Activated CD8-positive, alpha-beta T cell treated with anti-CD3 and anti-CD28 coated beads for 36 hours (primary cell): Measurements from ENCODE around the gene CPA4. TPM values are rescaled to one million over a fixed set of nuclear protein-coding genes. Genes with fewer than 3 reads are reported as not detected.
"Not testable (repeated sequence)": the region's sequence is repeated elsewhere in the genome, so short reads cannot be mapped to it uniquely, and the experiment has no call there.

Source experiments
- ATAC-seq: fragments of 200-7000 bp; cut with Tn5 transposase; one replicate; pipeline ENCODE4 v1.10.0; 2021; ENCODE audit warnings: mild to moderate bottlenecking, moderate library complexity
- CTCF ChIA-PET: fragments of 350-600 bp; sonication (Branson Sonifier 250); formaldehyde crosslinking; loops from one replicate; lab custom pipeline; 2021; ENCODE audit warnings: antibody characterized with exemption; lab: Charles Lee
- POLR2A ChIA-PET: fragments of 350-600 bp; sonication (Branson Sonifier 250); formaldehyde crosslinking; loops from one replicate; lab custom pipeline; 2021; ENCODE audit warnings: antibody characterized with exemption; lab: Charles Lee
- DNase-seq: peaks from one replicate; pipeline ENCODE4 v3.0.0-alpha.2; 2020
- H3K27ac Mint-ChIP-seq: one replicate; pipeline ENCODE4 v1.8.0; 2021; ENCODE audit warnings: mild to moderate bottlenecking, mixed read lengths
- H3K27me3 Mint-ChIP-seq: one replicate; pipeline ENCODE4 v1.8.0; 2021; ENCODE audit warnings: mixed read lengths
- H3K36me3 Mint-ChIP-seq: one replicate; pipeline ENCODE4 v1.8.0; 2021; ENCODE audit warnings: low read depth, mixed read lengths
- H3K4me1 Mint-ChIP-seq: one replicate; pipeline ENCODE4 v1.8.0; 2021; ENCODE audit warnings: low read depth, mixed read lengths
- H3K4me3 Mint-ChIP-seq: one replicate; pipeline ENCODE4 v1.8.0; 2021; ENCODE audit warnings: mild to moderate bottlenecking, moderate library complexity, mixed read lengths
- H3K9me3 Mint-ChIP-seq: one replicate; pipeline ENCODE4 v1.8.0; 2021; ENCODE audit warnings: mixed read lengths
- CTCF ChIP-seq: fragments of 200-600 bp; IDR thresholded peaks from one replicate; pipeline ENCODE4 v1.8.0; 2022; ENCODE audit warnings: antibody characterized with exemption, mild to moderate bottlenecking
- intact Hi-C: fragments of 100-400 bp; cut with micrococcal nuclease; formaldehyde crosslinking; loops from one replicate; pipeline ENCODE4 v1.10.0; 2022
- total RNA-seq, 2 experiments: library from RNA; stranded (reverse); gene quantifications; one replicate each; pipeline ENCODE4 v1.2.3, GENCODE V29; 2021

The CPA4 gene
- not detected for total RNA-seq

GRCh38 chr7:130292682-130293257 is at the start of gene CPA4:
TSS of gene CPA4 (plus strand) at chr7:130293161. CDS start at chr7:130293181, 20 bp downstream.
- POLR2A ChIA-PET = no interaction called here
- H3K9me3 Mint-ChIP-seq = no peaks in the 10 kb centered on the region
- ATAC-seq = no peak

GRCh38 chr7:130243486-130243885 is 49.5 kb upstream of the CPA4 start:
- intact Hi-C loops = loop anchor here (10.0 kb wide), 2 partner anchors 241 to 511 kb away; no protein-coding TSS in a partner anchor
- H3K36me3 Mint-ChIP-seq, ATAC-seq, H3K27ac Mint-ChIP-seq, H3K9me3 Mint-ChIP-seq, DNase-seq, H3K4me1 Mint-ChIP-seq, H3K27me3 Mint-ChIP-seq, POLR2A ChIA-PET, H3K4me3 Mint-ChIP-seq: not testable (repeated sequence)
- CTCF ChIA-PET = interaction anchor here (0.7 to 2.0 kb wide), 10 partner anchors 8 to 514 kb away, joined by 3 to 8 read pairs (median 4); no protein-coding TSS in a partner anchor

More at GRCh38 chr7:130292682-130293257, at the start of gene CPA4:
- no peaks in the 10 kb centered on the region for H3K4me1 Mint-ChIP-seq
- no peak for DNase-seq
- H3K4me3 Mint-ChIP-seq = no peak within 1 kb of the TSS
- TF ChIP-seq CTCF = no peak
- no peaks in the 10 kb centered on the region for H3K36me3 Mint-ChIP-seq
- H3K27me3 Mint-ChIP-seq = no peaks in the 10 kb centered on the region
- intact Hi-C loops = no loop called here
- H3K27ac Mint-ChIP-seq = no peak within 1 kb of the TSS
- CTCF ChIA-PET = interaction anchor here (0.6 to 1.4 kb wide), 3 partner anchors 10 to 466 kb away, joined by 3 read pairs; no protein-coding TSS in a partner anchor

GRCh38 chr7:130246491-130246890 is 46.5 kb upstream of the CPA4 start:
- intact Hi-C loops = loop anchor here (10.0 kb wide), 2 partner anchors 238 to 508 kb away; no protein-coding TSS in a partner anchor
- POLR2A ChIA-PET = interaction anchor here (1.0 kb wide), 1 partner anchor 30 kb away, joined by 3 read pairs; no protein-coding TSS in a partner anchor
- H3K9me3 Mint-ChIP-seq = not testable (repeated sequence)

GRCh38 chr7:130248842-130249241 is 44.1 kb upstream of the CPA4 start:
- DNase-seq, H3K27ac Mint-ChIP-seq, CTCF ChIA-PET, ATAC-seq, H3K9me3 Mint-ChIP-seq, POLR2A ChIA-PET, H3K4me3 Mint-ChIP-seq, H3K27me3 Mint-ChIP-seq, H3K36me3 Mint-ChIP-seq, H3K4me1 Mint-ChIP-seq: not testable (repeated sequence)
- intact Hi-C loops = loop anchor here (10.0 kb wide), 2 partner anchors 236 to 506 kb away; no protein-coding TSS in a partner anchor

More at GRCh38 chr7:130246491-130246890, 46.5 kb upstream of the CPA4 start:
- not testable (repeated sequence) for DNase-seq, ATAC-seq, H3K4me1 Mint-ChIP-seq, H3K4me3 Mint-ChIP-seq, H3K27me3 Mint-ChIP-seq, H3K36me3 Mint-ChIP-seq, H3K27ac Mint-ChIP-seq
- CTCF ChIA-PET = interaction anchor here (0.9 to 1.3 kb wide), 2 partner anchors 231 to 511 kb away, joined by 3 read pairs; no protein-coding TSS in a partner anchor

- ATAC-seq, H3K36me3 Mint-ChIP-seq, H3K4me3 Mint-ChIP-seq, CTCF ChIA-PET, H3K27ac Mint-ChIP-seq, H3K4me1 Mint-ChIP-seq, POLR2A ChIA-PET, DNase-seq, H3K27me3 Mint-ChIP-seq, H3K9me3 Mint-ChIP-seq: not testable (repeated sequence)
- intact Hi-C loops = loop anchor here (10.0 kb wide), 2 partner anchors 235 to 505 kb away; no protein-coding TSS in a partner anchor
Observed at GRCh38 chr7:130249626-130250025, 43.3 kb upstream of the CPA4 start.

- no peak overlapping the region for H3K27ac Mint-ChIP-seq
- H3K27me3 Mint-ChIP-seq = no peaks in the 10 kb centered on the region
- peaks cover 8% of the 10 kb centered on the region for H3K9me3 Mint-ChIP-seq
- ChIA-PET POLR2A (no interaction called here), CTCF (no interaction called here)
- intact Hi-C loops = no loop called here
- no peak for ATAC-seq
- no peak for DNase-seq
- H3K4me1 Mint-ChIP-seq = no peaks in the 10 kb centered on the region
- TF ChIP-seq CTCF = no peak
- peaks cover 2% of the 10 kb centered on the region for H3K36me3 Mint-ChIP-seq
- H3K4me3 Mint-ChIP-seq = no peak overlapping the region
Observed at GRCh38 chr7:130254555-130254954, 38.4 kb upstream of the CPA4 start.

- Mint-ChIP-seq H3K36me3 (peaks cover 2% of the 10 kb centered on the region), H3K27me3 (no peaks in the 10 kb centered on the region), H3K9me3 (peaks cover 8% of the 10 kb centered on the region), H3K4me1 (no peaks in the 10 kb centered on the region), H3K27ac (no peak overlapping the region), H3K4me3 (no peak overlapping the region)
- DNase-seq = no peak
- ATAC-seq = no peak
- no peak for TF ChIP-seq CTCF
- ChIA-PET CTCF (interaction anchor here (2.5 kb wide), 1 partner anchor 16 kb away, joined by 7 read pairs; no protein-coding TSS in a partner anchor), POLR2A (no interaction called here)
- intact Hi-C loops = no loop called here
Observed at GRCh38 chr7:130256704-130257103, 36.3 kb upstream of the CPA4 start.
